Heart right ventricle (tissue), 16 donors: ENCODE measurements around the gene PIP5K1B. TPM values are rescaled to one million over a fixed set of nuclear protein-coding genes. Genes with fewer than 3 reads are reported as not detected.
"Not testable (repeated sequence)": the region's sequence is repeated elsewhere in the genome, so short reads cannot be mapped to it uniquely, and the experiment has no call there.

Experiments
- ATAC-seq, 8 donors: fragments of 200-7000 bp; cut with Tn5 transposase; one replicate each; pipeline ENCODE4 v1.9.1; 2020; ENCODE audit warnings: mild to moderate bottlenecking in 8 of 8, moderate library complexity in 8 of 8, moderate number of reproducible peaks in 1 of 8
- DNase-seq, 2 donors: peaks; one replicate each; pipeline ENCODE4 v3.0.0-alpha.2; 2020
- H3K27ac ChIP-seq, 10 donors: fragments of 200-600 bp; sonication (generic) in 2 of 10; one replicate each; pipeline versions ENCODE4 v1.5.0 to v1.8.0; 2020 to 2022; ENCODE audit warnings: mild to moderate bottlenecking in 3 of 10
- H3K27me3 ChIP-seq, 7 donors: fragments of 200-600 bp; one replicate each; pipeline ENCODE4 v1.8.0; 2021 to 2022; ENCODE audit warnings: mild to moderate bottlenecking in 2 of 7
- H3K36me3 ChIP-seq, 9 donors: fragments of 200-600 bp; sonication (generic) in 1 of 9; one replicate each; pipeline versions ENCODE4 v1.5.0 to v1.8.0; 2020 to 2022; ENCODE audit warnings: mild to moderate bottlenecking in 2 of 9
- H3K4me1 ChIP-seq, 9 donors: fragments of 200-600 bp; sonication (generic) in 1 of 9; one replicate each; pipeline versions ENCODE4 v1.5.0 to v1.8.0; 2020 to 2022; ENCODE audit warnings: mild to moderate bottlenecking in 4 of 9
- H3K4me3 ChIP-seq, 10 donors: fragments of 200-600 bp; sonication (generic) in 2 of 10; one replicate each; pipeline versions ENCODE4 v1.5.0 to v1.8.0; 2020 to 2022; ENCODE audit warnings: mild to moderate bottlenecking in 7 of 10, moderate library complexity in 2 of 10
- H3K9me3 ChIP-seq, 11 donors: fragments of 200-600 bp in 10 of 11; sonication (generic) in 2 of 11; one replicate each; pipeline versions ENCODE4 v1.5.0 to v1.8.0; 2013 to 2022; ENCODE audit warnings: mild to moderate bottlenecking in 2 of 11, control low read depth in 1 of 11, moderate library complexity in 1 of 11
- CTCF ChIP-seq, 9 donors: fragments of 200-600 bp; sonication (generic) in 2 of 9; IDR thresholded peaks; one replicate each; pipeline versions ENCODE4 v1.5.0 to v1.8.0; 2021 to 2022; ENCODE audit warnings: antibody characterized with exemption in 9 of 9, mild to moderate bottlenecking in 5 of 9, moderate library complexity in 1 of 9
- WGBS, 2 donors: extraction: QIAGEN DNeasy Blood & Tissue Kit; methylation state at CpG; one replicate each; pipeline ENCODE4 v1.1.7; 2013; ENCODE audit warnings: inconsistent platforms in 1 of 2; 5-methylcytosine and 5-hydroxymethylcytosine counted together
- intact Hi-C, 10 donors: fragments of 100-400 bp; cut with DNase I; formaldehyde crosslinking; loops; one replicate each; pipeline versions ENCODE4 v1.11.1 to v1.14.2; 2022
- polyA plus RNA-seq, 2 donors: library from polyadenylated mRNA; stranded (reverse); fragments of 200-250 nt; gene quantifications; one replicate each; pipeline ENCODE4 v1.2.3, GENCODE V29; 2013
- total RNA-seq, 10 donors: library from RNA; stranded (reverse); fragmentation: NEBNext Ultra II Directional in 3 of 10; extraction: Animal tissue kit (Norgen Biotek cat#: 25700) in 3 of 10; gene quantifications; one replicate each; pipeline versions ENCODE4 v1.2.1 to v1.2.4, GENCODE V29; 2021 to 2023
- donor health status: Arrhythmogenic right ventricular cardiomyopathy.
- donor health status: ischemic (EF 13 %, LVEDD 7.1; RV severe dilation, severe dysfunction).
- donor health status: healthy with polysubstance abuse.
- donor health status: DM: no; HTN: yes; CAD: no.
- donor health status: DM: no; HTN: no; CAD: no.
- donor health status: ischemic (EF 25% LVEDD 6.9; RV normal size, moderate dysfunction).
- donor health status: ischemic (EF 25% LVEDD 5.7; RV mildly dilated, moderate dysfunction).
- donor health status: healthy.
- donor health status: DM: yes; HTN: yes; CAD: no.
- donor health status: Ischemic cardiomyopathy.
- donor health status: ischemic (EF 35%, LVEDD 5.7; RV mildly dilated, moderate dysfunction).
- donor health status: nonischemic (EF 11% LVEDD 7.7; RV severe dilation, severe dysfunction).
- donor health status: DM: yes; HTN: yes; CAD: no.
- donor health status: PGD.
- donor health status: ischemic (EF 29% LVEDD 5.4; RV normal size, mild dysfunction).
- donor health status: nonischemic (EF 23%, LVEDD 6.1; RV moderate dilation, normal function).

Gene PIP5K1B
- total and polyA plus RNA-seq, 12 donors = 5.6 to 90.8 (median 48.1) TPM

- H3K27me3 ChIP-seq = no peaks in the 10 kb centered on the region
- TF ChIP-seq CTCF (IDR thresholded peaks at IDR 0.05) = no peak
- WGBS, 2 donors = 84% methylated on average over 4 of the region's 4 CpGs
- intact Hi-C loops = loop anchor here in 1 of 10 donors (5.0 to 10.0 kb wide), 2 partner anchors 59 to 107 kb away; no protein-coding TSS in a partner anchor
- no peak overlapping the region for H3K27ac ChIP-seq
- peaks cover 0 to 5% (median 0%) of the 10 kb centered on the region in 11 donors for H3K9me3 ChIP-seq
- DNase-seq (no peak), ATAC-seq (no peak)
- H3K4me1 ChIP-seq = peaks cover 0 to 27% (median 10%) of the 10 kb centered on the region in 9 donors
- H3K4me3 ChIP-seq = no peak overlapping the region
- H3K36me3 ChIP-seq = no peaks in the 10 kb centered on the region
Measured at GRCh38 chr9:68694125-68694524, 10.9 kb upstream of the PIP5K1B start.

- 32 to 44% methylated on average over 4 of the region's 4 CpGs for whole genome bisulfite sequencing, 2 donors
- H3K9me3 ChIP-seq = peaks cover 0 to 5% (median 0%) of the 10 kb centered on the region in 11 donors
- intact Hi-C loops = loop anchor here in 2 of 10 donors (5.0 to 10.0 kb wide), 2 partner anchors 63 to 116 kb away; no protein-coding TSS in a partner anchor
- no peak overlapping the region for H3K4me3 ChIP-seq
- peaks cover 0 to 4% (median 0%) of the 10 kb centered on the region in 9 donors for H3K4me1 ChIP-seq
- no peaks in the 10 kb centered on the region for H3K36me3 ChIP-seq
- no peak overlapping the region for H3K27ac ChIP-seq
- no peaks in the 10 kb centered on the region for H3K27me3 ChIP-seq
- TF ChIP-seq CTCF (IDR thresholded peaks at IDR 0.05) = peak in 1 of 9 donors; percentile 6
- ATAC-seq = peak in 1 of 8 donors; percentile 33
- DNase-seq = no peak
Measured at GRCh38 chr9:68697851-68698250, 7.2 kb upstream of the PIP5K1B start.

GRCh38 chr9:68698943-68699509 lies 6.0 kb upstream of the PIP5K1B start:
- H3K27ac ChIP-seq = no peak overlapping the region
- ATAC-seq = no peak
- no peak for DNase-seq
- H3K4me3 ChIP-seq = no peak overlapping the region
- H3K4me1 ChIP-seq = peaks cover 0 to 2% (median 0%) of the 10 kb centered on the region in 9 donors
- TF ChIP-seq CTCF (IDR thresholded peaks at IDR 0.05) = no peak
- intact Hi-C loops = loop anchor here in 2 of 10 donors (5.0 to 10.0 kb wide), 2 partner anchors 64 to 117 kb away; no protein-coding TSS in a partner anchor
- peaks cover 0 to 9% (median 0%) of the 10 kb centered on the region in 7 donors for H3K27me3 ChIP-seq
- no peaks in the 10 kb centered on the region for H3K36me3 ChIP-seq
- 82 to 84% methylated on average over 6 of the region's 6 CpGs for WGBS, 2 donors
- peaks cover 0 to 5% (median 0%) of the 10 kb centered on the region in 11 donors for H3K9me3 ChIP-seq

DNA sequence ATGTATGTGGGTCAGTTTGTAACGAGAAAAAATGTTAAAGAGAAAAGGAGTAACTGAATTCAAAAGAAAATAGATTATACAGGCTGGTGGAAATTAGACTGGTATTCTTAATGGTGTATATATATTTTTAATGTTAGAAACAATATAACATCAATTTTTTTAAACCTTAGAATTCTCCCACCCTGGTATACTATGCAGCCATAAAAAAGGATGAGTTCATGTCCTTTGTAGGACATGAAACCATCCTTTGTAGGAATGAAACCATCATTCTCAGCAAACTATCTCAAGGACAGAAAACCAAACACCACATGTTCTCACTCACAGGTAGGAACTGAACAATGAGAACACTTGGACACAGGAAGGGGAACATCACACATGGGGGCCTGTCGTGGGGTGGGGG lies 5.4 kb upstream of the PIP5K1B start:
- H3K27ac ChIP-seq, H3K9me3 ChIP-seq, H3K4me3 ChIP-seq, ATAC-seq, H3K36me3 ChIP-seq, H3K4me1 ChIP-seq, DNase-seq: not testable (repeated sequence)
- peaks cover 0 to 15% (median 0%) of the 10 kb centered on the region in 7 donors for H3K27me3 ChIP-seq
- WGBS, 2 donors = 88 to 90% methylated on average over 2 of the region's 2 CpGs
- intact Hi-C loops = loop anchor here in 9 of 10 donors (5.0 to 10.0 kb wide), 9 partner anchors 65 to 305 kb away; no protein-coding TSS in a partner anchor

DNA sequence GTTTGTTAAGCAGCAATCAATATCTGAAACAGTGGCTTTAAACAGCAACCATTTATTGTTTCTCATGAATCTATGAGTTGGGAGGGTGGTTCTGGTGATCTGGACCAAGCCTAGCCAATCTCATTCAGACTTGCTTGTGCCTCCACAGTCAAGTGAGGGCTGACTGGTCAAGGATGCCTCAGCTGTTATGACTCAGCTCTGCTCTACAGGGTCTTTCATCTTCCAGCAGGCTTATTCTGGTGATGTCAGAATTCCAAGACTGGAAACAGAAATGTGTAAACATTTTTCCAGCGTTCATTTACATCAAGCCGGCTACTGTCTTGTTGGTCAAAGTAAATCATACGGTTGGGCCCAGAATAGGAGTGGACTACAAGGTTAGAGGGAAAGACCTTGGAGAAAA lies 2.5 kb upstream of the PIP5K1B start:
- Histone ChIP-seq H3K36me3 (no peaks in the 10 kb centered on the region), H3K27me3 (peaks cover 0 to 41% (median 11%) of the 10 kb centered on the region in 7 donors), H3K4me3 (no peak overlapping the region), H3K4me1 (peaks cover 0 to 26% (median 8%) of the 10 kb centered on the region in 9 donors), H3K27ac (no peak overlapping the region), H3K9me3 (no peaks in the 10 kb centered on the region)
- TF ChIP-seq CTCF (IDR thresholded peaks at IDR 0.05) = no peak
- ATAC-seq = no peak
- 84 to 86% methylated on average over 3 of the region's 3 CpGs for WGBS, 2 donors
- intact Hi-C loops = loop anchor here in 9 of 10 donors (5.0 to 10.0 kb wide), 8 partner anchors 72 to 302 kb away; no protein-coding TSS in a partner anchor
- DNase-seq = no peak
